Lung (tissue), 12 donors: ENCODE results near the gene FAM3A. TPM values are rescaled to one million over a fixed set of nuclear protein-coding genes. Genes with fewer than 3 reads are reported as not detected.

ENCODE experiments used
- ATAC-seq: fragments of 200-7000 bp; cut with Tn5 transposase; one replicate; pipeline ENCODE4 v1.9.1; 2020; ENCODE audit warnings: moderate number of reproducible peaks; ENCODE audit not compliant: insufficient read depth, low FRiP score
- DNase-seq, 3 donors: peaks; one replicate each; pipeline ENCODE4 v3.0.0-alpha.2; 2013 to 2017
- H3K27ac ChIP-seq, 2 donors: one replicate each; pipeline ENCODE4 v1.5.1; 2013; ENCODE audit warnings: mild to moderate bottlenecking in 2 of 2, moderate library complexity in 2 of 2, control low read depth in 1 of 2, inconsistent platforms in 1 of 2, low read depth in 1 of 2, low read length in 1 of 2
- H3K27me3 ChIP-seq, 3 donors: one replicate each; pipeline ENCODE4 v1.5.1; 2013; ENCODE audit warnings: low read length in 2 of 3; ENCODE audit not compliant: control insufficient read depth in 3 of 3, insufficient read depth in 3 of 3
- H3K36me3 ChIP-seq, 4 donors: one replicate each; pipeline ENCODE4 v1.5.1; 2013; ENCODE audit warnings: low read length in 4 of 4, mild to moderate bottlenecking in 1 of 4, moderate library complexity in 1 of 4; ENCODE audit not compliant: control insufficient read depth in 4 of 4, insufficient read depth in 4 of 4
- H3K4me1 ChIP-seq, 5 donors: one replicate each; pipeline ENCODE4 v1.5.1; 2013; ENCODE audit warnings: low read length in 5 of 5, mild to moderate bottlenecking in 2 of 5, moderate library complexity in 1 of 5; ENCODE audit not compliant: control insufficient read depth in 5 of 5, insufficient read depth in 5 of 5
- H3K4me3 ChIP-seq: one replicate; pipeline ENCODE4 v1.5.1; 2013; ENCODE audit warnings: mild to moderate bottlenecking, control low read depth, moderate library complexity
- H3K9ac ChIP-seq, 2 donors: one replicate each; pipeline ENCODE4 v1.5.1; 2013; ENCODE audit warnings: low read length in 2 of 2, control low read depth in 1 of 2; ENCODE audit not compliant: insufficient read depth in 1 of 2
- H3K9me3 ChIP-seq, 4 donors: one replicate each; pipeline ENCODE4 v1.5.1; 2013; ENCODE audit warnings: low read length in 3 of 4, mild to moderate bottlenecking in 1 of 4, moderate library complexity in 1 of 4; ENCODE audit not compliant: control insufficient read depth in 4 of 4, insufficient read depth in 3 of 4
- WGBS, 2 donors: extraction: QIAGEN DNeasy Blood & Tissue Kit; methylation state at CpG; one replicate each; pipeline ENCODE4 v1.1.7; 2013; 5-methylcytosine and 5-hydroxymethylcytosine counted together
- polyA plus RNA-seq, 2 donors: library from polyadenylated mRNA; stranded (reverse); fragments of 200-250 nt; gene quantifications; one replicate each; pipeline ENCODE4 v1.2.1, GENCODE V29; 2013
- total RNA-seq, 2 donors: library from RNA; depleted of rRNA in 1 of 2; stranded (reverse); fragments of >200 nt in 1 of 2; gene quantifications; one replicate each; pipeline ENCODE4 v1.2.1, GENCODE V29; 2014 to 2021
- TF ChIP-seq, protein P1 (sequence below): IDR thresholded peaks from 2 replicates; pipeline ENCODE4 v1.5.1; 2012; ENCODE audit warnings: mild to moderate bottlenecking; ENCODE audit errors: control extremely low read depth, extremely low read depth
- donor health status: control.
- donor health status: control.
- donor health status: Bipolar disorder and iron deficiency.
- donor health status: healthy.
- donor health status: DM: yes; HTN: yes; CAD: no.

The FAM3A gene
- total and polyA plus RNA-seq, 4 donors, result 21.5 to 61.2 (median 46.2) TPM

DNA sequence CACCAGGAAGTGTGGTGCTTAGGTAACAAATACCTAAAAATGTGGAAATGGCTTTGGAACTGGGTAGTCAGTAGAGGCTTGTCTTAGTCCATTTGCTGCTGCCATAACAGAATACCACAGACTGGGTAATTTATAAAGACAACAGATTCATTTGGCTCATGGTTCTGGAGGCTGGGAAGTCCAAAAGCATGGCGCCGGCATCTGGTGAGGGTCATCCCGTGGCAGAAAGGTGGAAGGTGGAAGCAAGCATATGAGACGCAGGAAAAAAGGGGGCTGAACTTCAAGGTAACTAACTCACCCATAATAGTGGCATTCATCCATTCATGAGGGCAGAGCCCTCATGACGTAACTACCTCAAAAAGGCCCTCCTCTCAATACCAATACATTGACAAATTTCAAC lies 6.6 kb downstream of the FAM3A start:
- no peaks in the 10 kb centered on the region for H3K4me1 ChIP-seq
- H3K4me3 ChIP-seq, result no peak overlapping the region
- TF ChIP-seq, protein P1, sequence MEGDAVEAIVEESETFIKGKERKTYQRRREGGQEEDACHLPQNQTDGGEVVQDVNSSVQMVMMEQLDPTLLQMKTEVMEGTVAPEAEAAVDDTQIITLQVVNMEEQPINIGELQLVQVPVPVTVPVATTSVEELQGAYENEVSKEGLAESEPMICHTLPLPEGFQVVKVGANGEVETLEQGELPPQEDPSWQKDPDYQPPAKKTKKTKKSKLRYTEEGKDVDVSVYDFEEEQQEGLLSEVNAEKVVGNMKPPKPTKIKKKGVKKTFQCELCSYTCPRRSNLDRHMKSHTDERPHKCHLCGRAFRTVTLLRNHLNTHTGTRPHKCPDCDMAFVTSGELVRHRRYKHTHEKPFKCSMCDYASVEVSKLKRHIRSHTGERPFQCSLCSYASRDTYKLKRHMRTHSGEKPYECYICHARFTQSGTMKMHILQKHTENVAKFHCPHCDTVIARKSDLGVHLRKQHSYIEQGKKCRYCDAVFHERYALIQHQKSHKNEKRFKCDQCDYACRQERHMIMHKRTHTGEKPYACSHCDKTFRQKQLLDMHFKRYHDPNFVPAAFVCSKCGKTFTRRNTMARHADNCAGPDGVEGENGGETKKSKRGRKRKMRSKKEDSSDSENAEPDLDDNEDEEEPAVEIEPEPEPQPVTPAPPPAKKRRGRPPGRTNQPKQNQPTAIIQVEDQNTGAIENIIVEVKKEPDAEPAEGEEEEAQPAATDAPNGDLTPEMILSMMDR, result no peak
- H3K9me3 ChIP-seq, result peaks cover 0 to 16% (median under 1%) of the 10 kb centered on the region in 4 donors
- H3K27me3 ChIP-seq, result no peaks in the 10 kb centered on the region
- 90 to 100% methylated on average over 5 of the region's 5 CpGs for WGBS, 2 donors
- H3K36me3 ChIP-seq, result peaks cover 2 to 11% (median 5%) of the 10 kb centered on the region in 4 donors
- no peak for ATAC-seq
- H3K9ac ChIP-seq, result no peak overlapping the region
- no peak for DNase-seq
- H3K27ac ChIP-seq, result no peak overlapping the region

DNA sequence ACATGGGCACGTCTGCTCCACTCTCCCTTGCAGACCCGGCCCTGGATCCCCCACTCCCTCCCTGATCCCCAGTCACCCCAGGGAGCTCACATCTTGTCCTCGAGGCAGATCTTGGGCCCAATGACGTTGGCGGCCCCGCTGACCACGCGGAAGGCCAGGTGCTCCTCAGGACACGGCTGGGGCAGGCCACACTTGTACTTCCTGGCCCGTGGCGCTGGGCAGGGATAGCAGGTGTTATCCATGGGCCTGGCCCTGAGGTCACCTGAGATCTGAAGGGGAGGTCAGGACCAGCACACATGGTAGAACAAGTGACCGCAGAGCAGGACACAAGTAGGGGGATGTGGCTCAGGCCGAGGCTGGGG lies 7.7 kb downstream of the FAM3A start:
- Histone ChIP-seq H3K27me3 (no peaks in the 10 kb centered on the region), H3K4me1 (no peaks in the 10 kb centered on the region), H3K27ac (no peak overlapping the region), H3K36me3 (peaks cover 2 to 11% (median 5%) of the 10 kb centered on the region in 4 donors), H3K4me3 (no peak overlapping the region), H3K9ac (no peak overlapping the region), H3K9me3 (peaks cover 0 to 16% (median under 1%) of the 10 kb centered on the region in 4 donors)
- TF ChIP-seq, protein P1, result no peak
- DNase-seq, result no peak
- WGBS, 2 donors, result 91 to 95% methylated on average over 12 to 13 of the region's 13 CpGs
- no peak for ATAC-seq

DNA sequence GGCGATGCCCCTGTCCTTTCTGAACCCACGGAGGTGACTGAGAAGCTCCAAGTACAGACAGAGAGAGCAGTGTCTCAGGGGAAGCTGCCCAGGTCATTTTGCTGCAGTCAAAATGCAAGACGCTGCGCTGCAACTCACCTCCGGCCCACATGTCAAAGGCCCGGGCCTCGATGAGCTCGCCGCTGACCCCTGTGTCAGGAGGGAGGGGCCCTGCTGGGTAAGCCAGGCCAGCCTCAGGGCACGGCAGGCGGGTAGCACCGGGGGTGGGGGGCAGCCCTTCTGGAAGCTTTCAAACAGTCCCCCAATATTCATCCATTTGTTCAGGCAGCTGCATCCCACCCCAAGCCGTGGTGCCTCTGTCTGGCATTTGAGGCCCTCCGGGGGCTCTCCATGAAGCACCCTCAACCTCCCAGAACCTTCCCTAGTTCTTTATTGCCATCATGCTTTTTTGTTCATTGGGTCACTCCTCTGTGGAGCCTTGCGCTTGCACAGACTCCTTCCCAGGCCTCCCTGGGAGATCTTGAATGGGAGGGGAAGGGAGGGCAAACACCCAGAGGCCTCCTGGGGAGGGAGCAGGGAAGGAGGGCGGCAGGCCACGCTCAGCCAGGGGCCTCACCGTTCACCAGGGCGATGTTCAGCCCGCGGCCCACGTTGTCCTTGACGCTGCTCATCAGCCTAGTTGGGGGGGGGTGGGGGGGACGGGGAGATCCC lies 8.2 kb downstream of the FAM3A start:
- no peak overlapping the region for H3K9ac ChIP-seq
- no peak overlapping the region for H3K27ac ChIP-seq
- DNase-seq (no peak), ATAC-seq (no peak)
- no peaks in the 10 kb centered on the region for H3K4me1 ChIP-seq
- WGBS, 2 donors, result 88 to 93% methylated on average over 18 to 24 of the region's 24 CpGs
- H3K9me3 ChIP-seq, result peaks cover 0 to 16% (median under 1%) of the 10 kb centered on the region in 4 donors
- peaks cover 2 to 11% (median 5%) of the 10 kb centered on the region in 4 donors for H3K36me3 ChIP-seq
- no peaks in the 10 kb centered on the region for H3K27me3 ChIP-seq
- no peak overlapping the region for H3K4me3 ChIP-seq
- TF ChIP-seq, protein P1, result no peak
